HT1080 (cell line): ENCODE results near the gene PUS7. TPM values are rescaled to one million over a fixed set of nuclear protein-coding genes. Genes with fewer than 3 reads are reported as not detected.
"Not testable (repeated sequence)": the region's sequence is repeated elsewhere in the genome, so short reads cannot be mapped to it uniquely, and the experiment has no call there.

Experiments
- DNase-seq: peaks from one replicate; pipeline ENCODE4 v3.0.0-alpha.2; 2015; ENCODE audit warnings: low read depth
- total RNA-seq: library from RNA; depleted of rRNA; stranded (reverse); fragments of >200 nt; shearing (Covaris generic); gene quantifications from 2 replicates; pipeline ENCODE4 v1.2.3, GENCODE V29; 2014

PUS7 gene
- total RNA-seq, 1 experiment from 2014 or later, result 29.7 TPM

- DNase-seq, result no peak
Observed at GRCh38 chr7:105497016-105497415, 25.1 kb downstream of the PUS7 start.

- DNase-seq, result peak; percentile 56
Observed at GRCh38 chr7:105496521-105496920, 25.6 kb downstream of the PUS7 start.

- peak; percentile 23 for DNase-seq
Observed at GRCh38 chr7:105493923-105494315, 28.2 kb downstream of the PUS7 start.

GRCh38 chr7:105493196-105493922, 28.7 kb downstream of the PUS7 start:
- no peak for DNase-seq

- DNase-seq, result no peak
Observed at GRCh38 chr7:105489409-105489808, 32.7 kb downstream of the PUS7 start.

- peak; percentile 84 for DNase-seq
Observed at GRCh38 chr7:105487579-105488571, 34.2 kb downstream of the PUS7 start.

GRCh38 chr7:105480931-105481330, 41.1 kb downstream of the PUS7 start:
- DNase-seq, result no peak

- DNase-seq, result no peak
Observed at GRCh38 chr7:105478606-105479005, 43.5 kb downstream of the PUS7 start.

GRCh38 chr7:105477908-105478307, 44.2 kb downstream of the PUS7 start:
- DNase-seq, result no peak

- no peak for DNase-seq
Observed at GRCh38 chr7:105474045-105474444, 48.0 kb downstream of the PUS7 start.

GRCh38 chr7:105473163-105473562, 48.9 kb downstream of the PUS7 start:
- peak; percentile 67 for DNase-seq

- DNase-seq, result no peak
Observed at GRCh38 chr7:105470846-105471245, 51.2 kb downstream of the PUS7 start.

GRCh38 chr7:105470090-105470489, 52.0 kb downstream of the PUS7 start:
- DNase-seq, result no peak

- DNase-seq, result no peak
Observed at GRCh38 chr7:105462765-105463420, 59.2 kb downstream of the PUS7 start.

GRCh38 chr7:105461518-105461917, 60.6 kb downstream of the PUS7 start:
- no peak for DNase-seq

GRCh38 chr7:105457619-105458225, 64.3 kb downstream of the PUS7 start:
- DNase-seq, result no peak

- DNase-seq, result no peak
Observed at GRCh38 chr7:105454921-105455320, 67.2 kb downstream of the PUS7 start.

- DNase-seq, result peak; percentile 11
Observed at GRCh38 chr7:105454095-105454747, 67.8 kb downstream of the PUS7 start.

GRCh38 chr7:105452085-105452484, 70.0 kb downstream of the PUS7 start:
- no peak for DNase-seq

GRCh38 chr7:105450870-105451269, 71.2 kb downstream of the PUS7 start:
- not testable (repeated sequence) for DNase-seq
